Measurements from ENCODE around the gene KRTAP5-5.
"Not testable (repeated sequence)": the region's sequence is repeated elsewhere in the genome, so short reads cannot be mapped to it uniquely, and the experiment has no call there.

KRTAP5-5 gene, protein sequence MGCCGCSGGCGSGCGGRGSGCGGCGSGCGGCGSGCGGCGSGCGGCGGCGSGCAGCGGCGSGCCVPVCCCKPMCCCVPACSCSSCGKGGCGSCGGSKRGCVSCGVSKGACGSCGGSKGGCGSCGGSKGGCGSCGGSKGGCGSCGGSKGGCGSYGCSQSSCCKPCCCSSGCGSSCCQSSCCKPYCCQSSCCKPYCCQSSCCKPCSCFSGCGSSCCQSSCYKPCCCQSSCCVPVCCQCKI

DNA sequence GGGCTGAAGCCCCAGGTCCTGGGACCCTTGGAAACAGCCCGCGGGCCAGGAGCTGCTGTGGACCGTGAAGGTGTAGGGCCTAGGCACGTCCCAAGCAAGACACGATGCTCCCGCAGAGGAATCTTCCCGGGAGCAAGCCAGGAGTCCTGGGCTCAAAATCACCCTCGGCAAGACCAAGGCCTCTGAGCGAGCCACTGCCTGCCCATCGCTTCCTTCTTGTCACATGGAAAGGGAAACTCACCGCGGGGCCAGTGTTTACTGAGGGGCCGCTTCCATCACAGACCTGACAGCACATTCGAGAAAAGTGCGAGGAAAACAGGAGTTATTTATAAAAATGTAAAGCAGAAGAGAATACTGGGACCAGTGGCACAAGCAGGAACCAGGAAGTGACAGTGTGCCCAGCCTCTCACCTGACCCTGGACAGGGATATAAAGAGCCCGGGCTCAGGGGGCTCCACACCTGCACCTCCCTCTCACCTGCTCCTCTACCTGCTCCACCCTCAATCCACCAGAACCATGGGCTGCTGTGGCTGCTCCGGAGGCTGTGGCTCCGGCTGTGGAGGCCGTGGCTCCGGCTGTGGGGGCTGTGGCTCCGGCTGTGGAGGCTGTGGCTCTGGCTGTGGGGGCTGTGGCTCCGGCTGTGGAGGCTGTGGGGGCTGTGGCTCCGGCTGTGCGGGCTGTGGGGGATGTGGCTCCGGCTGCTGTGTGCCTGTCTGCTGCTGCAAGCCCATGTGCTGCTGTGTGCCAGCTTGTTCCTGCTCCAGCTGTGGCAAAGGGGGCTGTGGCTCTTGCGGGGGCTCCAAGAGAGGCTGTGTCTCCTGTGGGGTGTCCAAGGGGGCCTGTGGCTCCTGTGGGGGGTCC lies at the start of gene KRTAP5-5:
KRTAP5-5 (plus strand) TSS at position 450 of the 860 bp plus-strand sequence; CDS start at position 516, 66 bp downstream.
- no peak for DNase-seq (ENCODE audit: low read depth)

DNA sequence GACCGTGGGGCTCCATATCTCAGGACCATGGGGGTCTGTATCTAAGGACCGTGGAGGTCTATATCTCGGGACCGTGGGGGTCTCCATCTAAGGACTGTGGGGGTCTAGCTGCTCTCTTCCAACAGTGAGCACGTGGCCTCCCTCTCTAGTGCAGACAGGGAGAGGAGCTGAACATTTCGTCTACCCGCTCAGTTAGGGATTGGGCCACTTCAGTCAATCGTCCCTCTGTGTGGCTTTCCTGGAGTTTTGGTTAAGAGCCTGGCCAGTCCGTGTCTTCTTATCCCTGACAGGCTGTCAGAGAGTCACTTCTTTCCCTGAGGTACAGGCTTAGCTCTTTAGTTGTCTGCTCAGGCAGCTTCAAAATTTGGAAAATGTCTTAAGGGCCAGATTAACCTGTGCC lies 47.6 kb upstream of the KRTAP5-5 start:
- no peak for DNase-seq (ENCODE audit: low read depth)

DNA sequence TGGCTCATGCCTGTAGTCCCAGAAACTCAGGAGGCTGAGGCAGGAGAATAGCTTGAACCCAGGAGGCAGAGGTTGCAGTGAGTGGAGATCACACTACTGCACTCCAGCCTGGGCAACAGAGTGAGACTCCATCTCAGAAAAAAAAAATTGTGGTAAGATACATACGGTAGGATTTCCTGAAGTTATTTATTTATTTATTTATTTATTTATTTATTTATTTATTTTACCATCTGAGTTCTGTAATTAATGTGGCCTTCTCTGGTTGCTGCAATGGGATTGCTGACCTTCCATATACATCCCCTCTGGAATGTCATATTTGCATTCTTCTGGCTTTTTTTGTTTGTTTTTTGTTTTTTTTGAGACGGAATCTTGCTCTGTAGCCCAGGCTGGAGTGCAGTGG lies 46.7 kb upstream of the KRTAP5-5 start:
- not testable (repeated sequence) for DNase-seq (ENCODE audit: low read depth)

DNA sequence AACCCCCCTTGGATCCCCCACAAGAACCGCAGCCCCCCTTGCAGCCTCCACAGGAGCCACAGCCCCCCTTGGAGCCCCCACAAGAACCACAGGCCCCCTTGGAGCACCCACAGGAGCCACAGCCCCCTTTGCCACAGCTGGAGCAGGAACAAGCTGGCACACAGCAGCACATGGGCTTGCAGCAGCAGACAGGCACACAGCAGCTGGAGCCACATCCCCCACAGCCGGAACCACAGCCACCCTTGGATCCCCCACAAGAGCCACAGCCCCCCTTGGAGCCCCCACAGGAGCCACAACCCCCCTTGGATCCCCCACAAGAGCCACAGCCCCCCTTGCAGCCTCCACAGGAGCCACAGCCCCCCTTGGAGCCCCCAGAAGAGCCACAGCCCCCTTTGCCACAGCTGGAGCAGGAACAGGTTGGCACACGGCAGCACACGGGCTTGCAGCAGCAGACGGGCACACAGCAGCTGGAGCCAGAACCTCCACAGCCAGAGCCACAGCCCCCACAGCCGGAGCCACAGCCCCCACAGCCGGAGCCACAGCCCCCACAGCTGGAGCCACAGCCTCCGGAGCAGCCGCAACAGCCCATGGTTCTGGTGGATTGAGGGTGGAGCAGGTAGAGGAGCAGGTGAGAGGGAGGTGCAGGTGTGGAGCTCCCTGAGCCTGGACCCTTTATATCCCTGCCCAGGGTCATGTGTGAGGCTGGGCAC lies 44.8 kb upstream of the KRTAP5-5 start, which contains the start of gene KRTAP5-1:
KRTAP5-1 (minus strand) TSS at position 623 of the 710 bp plus-strand sequence; CDS start at position 589, 34 bp downstream.
- not testable (repeated sequence) for DNase-seq (ENCODE audit: low read depth)

DNA sequence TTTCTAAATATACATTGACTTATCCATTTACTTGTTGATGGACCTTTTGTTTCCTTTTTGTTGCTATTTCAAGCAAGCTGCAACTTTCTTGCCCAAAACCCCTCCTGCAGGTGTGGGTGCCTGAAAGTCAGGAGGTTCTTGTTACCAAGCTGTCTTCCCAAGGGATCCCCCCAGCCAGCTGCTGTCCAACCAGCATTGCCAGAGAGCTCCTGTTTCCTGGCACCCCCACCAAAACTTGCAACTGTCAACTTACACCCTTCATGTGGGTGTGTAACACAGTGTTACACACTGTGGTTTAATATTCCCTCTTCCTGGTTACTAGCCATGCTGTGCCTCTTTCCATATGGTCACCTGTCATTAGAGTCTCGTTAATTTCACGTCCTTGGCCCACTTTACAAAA lies 42.9 kb upstream of the KRTAP5-5 start:
- DNase-seq (ENCODE audit: low read depth): no peak

DNA sequence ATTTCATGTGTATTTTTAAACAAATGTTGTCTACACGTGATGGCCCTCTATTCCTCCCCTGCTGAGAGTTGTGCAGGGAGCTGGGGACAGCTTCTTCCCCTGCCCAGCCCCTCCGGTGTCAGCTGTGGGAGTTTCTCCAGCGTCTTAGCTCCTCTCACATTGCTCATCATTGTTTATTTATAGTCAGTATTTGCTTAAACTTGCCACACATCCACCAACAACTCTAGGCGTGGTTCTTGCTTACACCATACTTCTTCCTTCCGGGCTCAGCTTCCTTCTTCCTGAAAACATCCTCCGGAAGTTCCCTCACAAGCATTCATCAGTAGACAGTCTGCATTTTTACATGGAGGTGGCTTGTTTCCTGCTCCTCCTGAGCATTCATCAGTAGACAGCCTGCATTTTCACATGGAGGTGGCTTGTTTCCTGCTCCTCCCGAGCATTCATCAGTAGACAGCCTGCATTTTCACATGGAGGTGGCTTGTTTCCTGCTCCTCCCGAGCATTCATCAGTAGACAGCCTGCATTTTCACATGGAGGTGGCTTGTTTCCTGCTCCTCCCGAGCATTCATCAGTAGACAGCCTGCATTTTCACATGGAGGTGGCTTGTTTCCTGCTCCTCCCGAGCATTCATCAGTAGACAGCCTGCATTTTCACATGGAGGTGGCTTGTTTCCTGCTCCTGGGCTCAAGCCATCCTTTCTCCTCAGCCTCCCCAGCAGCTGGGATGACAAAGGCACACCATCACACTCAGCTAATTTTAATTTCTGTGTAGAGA lies 40.2 kb upstream of the KRTAP5-5 start:
- DNase-seq (ENCODE audit: low read depth): not testable (repeated sequence)

DNA sequence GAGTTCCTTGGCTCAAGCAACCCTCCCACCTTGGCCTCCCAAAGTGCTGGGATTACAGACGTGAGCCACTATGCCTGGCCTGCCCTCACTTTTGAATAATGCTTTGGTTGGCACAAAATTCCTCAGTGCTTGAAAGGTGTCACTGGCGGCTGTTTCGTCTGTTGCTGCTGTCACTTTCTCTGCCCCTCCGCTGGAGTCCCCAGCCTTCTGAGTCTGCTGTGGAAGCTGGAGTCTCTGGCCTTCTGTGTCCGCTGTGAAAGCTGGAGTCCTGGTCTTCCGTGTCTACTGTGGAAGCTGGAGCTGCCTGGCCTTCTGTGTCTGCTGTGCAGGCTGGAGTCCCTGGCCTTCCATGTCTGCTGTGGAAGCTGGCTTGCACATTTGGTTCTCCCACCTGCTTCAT lies 39.6 kb upstream of the KRTAP5-5 start:
- no peak for DNase-seq (ENCODE audit: low read depth)

DNA sequence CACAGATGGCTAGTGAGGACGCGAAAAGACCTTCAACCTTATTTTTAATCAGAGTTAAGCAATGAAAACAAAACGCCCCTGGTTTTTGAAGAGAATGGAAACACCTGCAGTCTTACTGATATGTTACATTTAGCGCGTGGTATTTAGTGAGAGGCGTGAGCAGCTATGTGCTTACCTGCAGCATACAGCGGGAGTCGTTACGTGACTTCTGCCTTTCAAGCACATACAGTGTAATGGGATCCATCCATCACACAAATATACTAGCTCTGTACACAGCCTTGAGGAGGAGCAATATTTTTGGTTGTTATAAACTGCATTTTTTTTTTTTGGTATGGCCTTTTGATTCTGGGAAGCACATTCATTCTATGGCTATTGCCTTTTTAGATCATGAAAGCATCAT lies 36.9 kb upstream of the KRTAP5-5 start:
- no peak for DNase-seq (ENCODE audit: low read depth)

DNA sequence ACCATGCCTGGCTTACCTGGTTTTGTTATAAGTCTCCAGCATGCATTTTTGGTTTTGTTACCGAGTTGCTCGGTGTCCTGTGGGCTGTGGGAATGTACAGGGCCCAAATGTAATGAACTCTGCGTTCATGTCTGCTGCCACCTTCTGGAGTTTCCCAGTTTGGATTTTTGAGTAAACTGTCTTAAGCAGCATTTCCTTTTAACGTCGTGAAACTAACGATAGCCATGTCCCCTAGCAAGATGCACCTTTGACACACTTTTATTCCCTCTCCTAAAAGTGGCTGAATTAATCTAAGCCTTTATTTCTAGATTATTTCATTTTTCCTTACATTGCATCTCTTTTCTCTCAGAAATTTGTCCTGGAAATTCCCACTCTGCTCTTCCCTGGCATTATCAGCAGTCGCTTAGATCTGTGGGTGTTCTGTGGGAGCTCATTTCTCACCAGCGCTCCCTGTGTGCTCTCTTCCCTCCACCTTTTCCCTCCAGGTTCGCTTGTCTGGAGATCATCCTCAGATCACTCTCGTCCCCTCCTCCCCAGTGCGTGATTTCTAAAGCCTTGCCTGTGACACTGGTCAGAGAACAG lies 33.5 kb upstream of the KRTAP5-5 start:
- DNase-seq (ENCODE audit: low read depth): not testable (repeated sequence)

DNA sequence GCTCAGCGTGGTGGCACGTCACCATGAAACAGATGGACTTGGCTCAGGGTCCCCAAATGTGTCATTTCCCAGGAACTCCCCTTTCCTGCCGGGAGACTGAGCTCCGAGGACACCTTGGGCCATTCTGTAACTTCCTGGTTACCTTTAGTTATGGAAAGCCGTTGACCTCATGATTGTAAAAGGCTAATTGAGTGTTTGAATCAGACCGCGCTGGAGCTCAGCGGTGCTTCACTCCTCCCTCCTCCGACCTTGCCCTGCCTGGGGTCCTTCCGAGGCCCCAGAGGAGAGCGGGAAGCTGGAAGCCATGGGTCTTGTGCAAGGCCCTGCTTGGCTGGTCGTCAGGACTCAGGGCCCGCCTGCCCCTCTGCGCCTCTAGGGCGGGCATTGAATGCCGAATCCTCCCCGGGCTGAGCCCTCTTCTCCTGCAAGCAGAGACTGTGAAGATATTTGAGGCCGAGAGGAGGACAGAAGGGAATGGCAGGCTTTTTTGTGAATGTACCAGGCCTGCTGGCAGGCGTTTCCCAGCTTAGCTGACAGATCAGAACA lies 32.9 kb upstream of the KRTAP5-5 start:
- DNase-seq (ENCODE audit: low read depth): not testable (repeated sequence)

DNA sequence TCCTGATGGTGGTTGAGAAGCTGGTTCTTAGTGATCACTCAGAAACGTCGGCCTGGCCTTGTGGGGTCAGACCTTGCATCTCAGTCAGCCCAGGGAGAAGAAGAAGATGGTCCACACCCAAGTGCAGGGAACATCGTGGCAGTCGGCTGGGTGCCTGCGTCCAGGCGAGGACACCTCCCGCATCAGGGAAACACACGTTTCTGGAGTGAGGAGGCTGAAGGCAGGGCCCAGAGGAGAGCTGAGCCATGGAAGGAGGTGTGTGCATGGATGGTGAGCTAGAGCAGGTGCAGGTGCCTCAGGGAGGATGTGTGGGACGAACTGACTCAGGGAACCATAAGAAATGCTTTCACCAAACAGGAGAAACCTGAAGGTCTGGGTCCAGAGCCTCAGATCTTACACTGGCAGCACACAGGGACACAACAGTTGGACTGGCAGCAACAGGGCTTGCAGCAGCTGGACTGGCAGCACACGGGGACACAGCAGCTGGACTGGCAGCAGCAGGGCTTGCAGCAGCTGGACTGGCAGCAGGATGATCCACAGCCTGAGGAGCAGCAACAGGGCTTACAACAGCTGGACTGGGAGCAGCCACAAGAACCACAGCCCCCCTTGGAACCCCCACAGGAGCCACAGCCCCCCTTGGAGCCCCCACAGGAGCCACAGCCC lies 32.1 kb upstream of the KRTAP5-5 start:
- DNase-seq (ENCODE audit: low read depth): no peak

DNA sequence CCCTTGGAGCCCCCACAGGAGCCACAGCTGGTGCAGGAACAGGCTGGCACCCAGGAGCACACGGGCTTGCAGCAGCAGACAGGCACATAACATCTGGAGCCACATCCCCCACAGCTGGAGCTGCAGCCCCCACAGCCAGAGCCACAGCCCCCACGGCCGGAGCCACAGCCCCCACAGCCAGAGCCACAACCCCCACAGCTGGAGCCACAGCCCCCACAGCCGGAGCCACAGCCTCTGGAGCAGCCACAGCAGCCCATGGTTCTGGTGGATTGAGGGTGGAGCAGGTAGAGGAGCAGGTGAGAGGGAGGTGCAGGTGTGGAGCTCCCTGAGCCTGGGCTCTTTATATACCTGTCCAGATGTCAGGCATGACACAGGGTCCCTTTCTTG lies 31.6 kb upstream of the KRTAP5-5 start, which contains the start of gene KRTAP5-2:
KRTAP5-2 (minus strand) TSS at position 301 of the 387 bp plus-strand sequence; CDS start at position 257, 44 bp downstream.
- no peak for DNase-seq (ENCODE audit: low read depth)

DNA sequence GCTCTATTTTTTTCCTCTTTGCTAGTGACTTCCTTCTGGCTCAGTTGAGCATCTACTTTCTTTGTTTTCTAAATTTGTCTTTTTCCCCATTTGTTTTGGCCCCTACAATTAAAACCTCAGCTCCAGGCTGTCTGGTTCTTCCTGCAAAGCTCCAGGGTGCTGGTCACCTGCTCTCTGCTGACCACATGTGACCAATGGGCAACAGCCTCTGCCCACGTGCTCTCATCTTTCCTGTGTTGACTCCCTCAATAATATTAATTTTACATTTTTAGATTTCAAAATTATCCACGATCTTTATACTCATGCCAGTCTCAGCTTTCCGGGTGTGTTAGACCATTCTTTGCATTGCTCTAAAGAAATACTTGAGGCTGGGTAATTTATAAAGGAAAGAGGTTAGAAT lies 31.2 kb upstream of the KRTAP5-5 start:
- DNase-seq (ENCODE audit: low read depth): not testable (repeated sequence)

DNA sequence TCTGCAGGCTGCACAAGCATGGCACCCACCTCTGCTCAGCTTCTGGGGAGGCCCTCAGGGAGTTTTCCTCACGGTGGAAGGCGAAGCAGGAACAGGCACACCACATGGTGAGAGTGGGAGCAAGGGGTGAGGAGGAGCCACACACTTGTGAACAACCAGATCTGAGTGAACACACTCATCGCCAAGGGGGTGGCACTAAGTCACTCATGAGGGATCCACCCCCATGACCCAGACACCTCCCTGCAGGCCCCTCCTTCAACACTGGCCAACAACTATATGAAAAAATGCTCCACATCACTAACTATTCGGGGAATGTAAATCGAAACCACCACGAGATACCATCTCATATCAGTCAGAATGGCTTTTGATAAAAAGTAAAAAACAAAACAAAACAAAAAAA lies 30.8 kb upstream of the KRTAP5-5 start:
- no peak for DNase-seq (ENCODE audit: low read depth)

DNA sequence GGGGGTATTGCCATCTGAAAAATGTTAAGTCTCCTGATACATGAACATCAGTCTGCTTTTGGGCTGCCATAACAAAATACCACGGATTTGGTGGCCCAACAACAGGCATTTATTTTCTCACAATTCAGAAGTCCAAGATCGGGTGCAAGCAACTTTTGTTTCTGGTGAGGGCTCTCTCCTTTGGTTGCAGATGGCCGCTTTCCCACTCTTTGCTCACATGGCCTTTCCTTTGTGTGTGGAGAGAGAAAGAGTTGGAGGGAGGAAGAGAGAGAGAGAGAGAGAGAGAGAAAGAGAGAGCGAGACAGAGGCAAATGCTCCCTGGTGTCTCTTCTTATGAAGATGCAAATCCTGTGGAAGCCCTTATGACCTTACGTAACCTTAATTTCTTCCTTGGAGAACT lies 28.9 kb upstream of the KRTAP5-5 start:
- DNase-seq (ENCODE audit: low read depth): no peak

DNA sequence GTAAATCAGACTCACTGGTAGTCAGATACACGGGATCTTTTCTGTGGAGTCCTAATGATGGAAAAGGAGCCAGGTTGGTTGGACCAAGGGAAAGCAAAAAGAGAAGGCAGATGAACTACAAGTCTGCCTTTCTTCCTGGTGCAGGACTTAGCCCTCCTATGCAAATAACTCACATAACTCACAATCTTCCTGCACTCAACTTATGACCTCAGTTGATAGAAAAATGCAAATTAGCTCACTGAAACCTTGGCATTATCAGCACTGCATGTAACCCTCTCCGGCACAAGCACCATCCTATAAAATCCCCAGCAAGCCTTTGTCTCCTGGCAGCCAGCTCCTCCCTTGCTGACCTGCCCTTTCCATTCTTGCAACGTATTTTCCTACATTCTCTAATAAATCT lies 27.9 kb upstream of the KRTAP5-5 start:
- not testable (repeated sequence) for DNase-seq (ENCODE audit: low read depth)

DNA sequence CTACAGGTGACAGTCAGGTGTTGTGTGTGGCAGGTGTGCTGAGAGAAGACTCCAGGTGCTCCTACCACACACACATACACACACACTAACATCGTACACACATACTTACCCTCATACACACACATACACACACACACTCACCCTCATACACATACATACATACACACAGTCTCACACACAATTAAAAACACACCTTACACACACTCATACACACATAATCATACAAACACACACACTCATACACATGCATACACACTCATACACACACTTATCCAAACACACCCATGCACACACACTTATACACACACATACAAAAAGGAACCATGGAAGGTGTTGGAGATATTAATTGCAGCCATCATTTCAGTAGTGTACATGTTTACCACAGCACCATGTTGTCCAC lies 25.9 kb upstream of the KRTAP5-5 start:
- DNase-seq (ENCODE audit: low read depth): no peak

DNA sequence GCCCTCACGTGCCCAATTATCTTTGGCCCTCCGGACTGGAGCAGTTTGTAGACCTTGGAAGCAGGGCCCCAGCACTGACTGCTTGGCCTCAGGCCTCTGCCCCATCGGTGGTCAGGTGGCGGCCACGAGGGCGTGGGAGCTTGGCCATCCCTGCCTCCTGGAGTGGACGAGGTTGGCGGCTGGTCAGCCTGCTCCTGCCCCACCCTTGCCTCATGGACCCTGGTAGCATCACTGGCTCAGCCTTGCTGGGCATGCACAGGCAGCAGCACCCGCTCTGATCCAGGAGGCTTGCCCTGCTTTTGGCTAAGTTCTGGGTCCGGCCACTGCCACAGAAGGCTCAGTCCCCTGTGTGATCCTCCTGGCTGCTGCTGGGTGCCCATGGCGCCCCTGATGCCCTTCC lies 25.4 kb upstream of the KRTAP5-5 start:
- no peak for DNase-seq (ENCODE audit: low read depth)

DNA sequence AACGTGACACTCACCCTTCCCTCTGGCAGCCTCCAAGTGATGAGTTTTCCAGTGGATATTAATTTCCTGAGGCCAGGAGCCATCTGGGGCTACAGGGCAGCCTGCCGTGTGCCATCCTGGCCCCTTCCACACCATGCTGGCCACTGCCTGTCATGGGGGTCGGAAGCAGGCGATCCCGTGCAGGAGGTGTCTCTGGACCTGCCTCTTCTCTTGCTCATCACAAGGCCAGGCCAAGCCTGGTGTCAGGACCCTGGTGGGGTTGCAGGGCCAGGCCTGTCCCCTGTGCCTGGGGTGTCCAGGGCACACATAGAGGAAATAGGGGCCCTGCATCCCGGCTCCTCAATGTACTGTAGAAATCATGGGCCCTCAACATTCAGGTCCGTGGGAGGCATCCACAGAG lies 24.9 kb upstream of the KRTAP5-5 start:
- no peak for DNase-seq (ENCODE audit: low read depth)

DNA sequence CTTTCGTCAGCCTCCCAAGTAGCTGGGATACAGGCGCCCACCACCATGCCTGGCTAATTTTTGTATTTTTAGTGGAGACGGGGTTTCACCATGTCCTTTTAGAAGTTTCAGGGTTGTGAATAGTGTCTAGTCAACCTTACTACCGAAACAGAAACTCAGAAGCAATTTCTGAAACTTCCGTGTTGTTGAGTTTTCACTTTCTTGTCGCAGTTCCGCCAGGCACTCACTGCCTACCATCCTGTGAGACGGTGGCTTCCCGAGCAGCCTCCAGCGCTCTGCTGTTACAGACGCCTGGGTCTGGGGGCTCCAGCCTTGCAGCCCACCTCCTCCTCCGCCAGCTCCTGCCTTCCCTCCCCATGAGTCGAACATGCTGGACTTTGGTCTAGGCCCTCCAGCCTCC lies 23.7 kb upstream of the KRTAP5-5 start:
- not testable (repeated sequence) for DNase-seq (ENCODE audit: low read depth)

All from fibroblast of the conjunctiva (primary cell).